Suprapubic skin (tissue), 3 donors: ENCODE results near the gene PIAS4.

Source experiments
- CTCF ChIP-seq, 2 donors: fragments of 200-600 bp in 1 of 2; fragments of 450-650 bp in 1 of 2; sonication (generic) in 1 of 2; IDR thresholded peaks; one replicate each; pipeline ENCODE4 v1.5.1; 2016 to 2019; ENCODE audit warnings: antibody characterized with exemption in 2 of 2, mild to moderate bottlenecking in 1 of 2, moderate library complexity in 1 of 2
- POLR2A ChIP-seq, 2 donors: fragments of 450-650 bp; IDR thresholded peaks; one replicate each; pipeline ENCODE4 v1.6.1; 2017; ENCODE audit warnings: antibody characterized with exemption in 2 of 2, mild to moderate bottlenecking in 2 of 2, moderate library complexity in 2 of 2

- TF ChIP-seq CTCF (IDR thresholded peaks at IDR 0.05) (no peak), POLR2A (IDR thresholded peaks at IDR 0.05) (no peak)
These were observed 38.8 kb downstream of the PIAS4 start for GRCh38 chr19:4046362-4046691.
